ENCODE results near the gene CMIP.

DNA sequence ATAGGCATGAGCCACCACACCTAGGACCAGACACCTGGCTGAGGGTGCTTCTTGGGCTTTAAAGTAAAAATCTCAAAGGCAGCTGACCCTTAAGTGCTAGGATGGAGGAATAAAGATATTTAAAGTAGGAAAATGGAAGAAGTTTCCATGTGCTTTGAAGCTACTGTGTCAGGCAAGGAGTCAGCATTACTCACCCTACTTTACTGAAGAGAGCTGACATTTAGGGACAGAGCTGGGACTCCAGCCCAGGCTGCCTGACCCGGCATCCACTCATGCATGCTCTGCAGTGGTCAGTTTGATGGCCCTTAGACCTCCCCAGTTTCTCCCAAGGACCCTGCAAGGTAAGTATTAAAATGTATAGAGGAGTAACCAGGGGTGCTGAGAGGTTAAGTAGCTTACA is 209.7 kb downstream of the CMIP start:
- TF ChIP-seq CTCF (IDR thresholded peaks at IDR 0.05) (no peak), POLR2A (IDR thresholded peaks at IDR 0.05) (no peak)
